GM18505 (cell line): ENCODE results near the gene RNF212.

Experiments
- ATAC-seq: cut with Tn5 transposase; IDR thresholded peaks from one replicate; pipeline ENCODE4 v1.9.1; 2021; ENCODE audit not compliant: unreplicated experiment
- POLR2A ChIP-seq: IDR thresholded peaks from 4 replicates; pipeline ENCODE4 v1.6.1; 2011; ENCODE audit warnings: borderline replicate concordance; ENCODE audit not compliant: insufficient read depth, insufficient read length; ENCODE audit errors: extremely low read depth

RNF212 gene

GRCh38 chr4:1078490-1078889 lies 34.9 kb downstream of the RNF212 start:
- TF ChIP-seq POLR2A, result no peak
- ATAC-seq, result no peak

- TF ChIP-seq POLR2A, result no peak
- no peak for ATAC-seq
Observed at GRCh38 chr4:1077711-1078477, 35.5 kb downstream of the RNF212 start.

GRCh38 chr4:1075809-1076699 lies 37.3 kb downstream of the RNF212 start:
- ATAC-seq, result no peak
- no peak for TF ChIP-seq POLR2A

- no peak for ATAC-seq
- TF ChIP-seq POLR2A, result no peak
Observed at GRCh38 chr4:1075225-1075624, 38.1 kb downstream of the RNF212 start.

GRCh38 chr4:1074077-1074476 lies 39.3 kb downstream of the RNF212 start:
- no peak for TF ChIP-seq POLR2A
- no peak for ATAC-seq

- ATAC-seq, result no peak
- no peak for TF ChIP-seq POLR2A
Observed at GRCh38 chr4:1072830-1073446, 40.4 kb downstream of the RNF212 start.

GRCh38 chr4:1069394-1069793 lies 44.0 kb downstream of the RNF212 start:
- ATAC-seq, result no peak
- no peak for TF ChIP-seq POLR2A

GRCh38 chr4:1065732-1066131 lies 47.6 kb downstream of the RNF212 start:
- no peak for ATAC-seq

GRCh38 chr4:1062419-1062818 lies 50.9 kb downstream of the RNF212 start:
- TF ChIP-seq POLR2A, result no peak
- ATAC-seq, result no peak

More at GRCh38 chr4:1065732-1066131, 47.6 kb downstream of the RNF212 start:
- TF ChIP-seq POLR2A, result no peak

GRCh38 chr4:1061760-1062159 lies 51.6 kb downstream of the RNF212 start:
- TF ChIP-seq POLR2A, result no peak
- ATAC-seq, result no peak

GRCh38 chr4:1061056-1061700 lies 52.2 kb downstream of the RNF212 start:
- no peak for TF ChIP-seq POLR2A
- no peak for ATAC-seq

GRCh38 chr4:1060621-1061020 lies 52.7 kb downstream of the RNF212 start:
- TF ChIP-seq POLR2A, result no peak
- no peak for ATAC-seq

- no peak for TF ChIP-seq POLR2A
- ATAC-seq, result no peak
Observed at GRCh38 chr4:1060121-1060520, 53.2 kb downstream of the RNF212 start.
